Stomach smooth muscle (tissue), 2 donors: ENCODE measurements around the gene POU6F1.
"Not testable (repeated sequence)": the region's sequence is repeated elsewhere in the genome, so short reads cannot be mapped to it uniquely, and the experiment has no call there.

Experiments used
- H3K27ac ChIP-seq: one replicate; pipeline ENCODE4 v1.7.0; 2013; ENCODE audit warnings: mild to moderate bottlenecking, low read length, inconsistent platforms
- H3K27me3 ChIP-seq, 2 donors: one replicate each; pipeline ENCODE4 v1.7.0; 2013; ENCODE audit warnings: low read length in 2 of 2; ENCODE audit not compliant: insufficient read depth in 2 of 2, control insufficient read depth in 1 of 2
- H3K36me3 ChIP-seq, 2 donors: one replicate each; pipeline ENCODE4 v1.7.0; 2013; ENCODE audit warnings: low read length in 2 of 2; ENCODE audit not compliant: control insufficient read depth in 2 of 2, insufficient read depth in 2 of 2
- H3K4me1 ChIP-seq: one replicate; pipeline ENCODE4 v1.7.0; 2013; ENCODE audit warnings: low read length; ENCODE audit not compliant: control insufficient read depth, insufficient read depth
- H3K4me3 ChIP-seq, 2 donors: one replicate each; pipeline ENCODE4 v1.7.0; 2013; ENCODE audit warnings: low read length in 2 of 2
- H3K9ac ChIP-seq, 2 donors: one replicate each; pipeline ENCODE4 v1.7.0; 2013; ENCODE audit warnings: low read length in 2 of 2, mild to moderate bottlenecking in 1 of 2
- H3K9me3 ChIP-seq, 2 donors: one replicate each; pipeline ENCODE4 v1.7.0; 2013; ENCODE audit warnings: low read length in 2 of 2; ENCODE audit not compliant: control insufficient read depth in 2 of 2
- donor health status: healthy.
- donor health status: Pancreatic carcinoma.

POU6F1 gene

GRCh38 chr12:51217968-51218606 is at the start of gene POU6F1:
POU6F1 (minus strand) TSS chr12:51218062; CDS start chr12:51206836, 11,226 bp downstream.
- peak within 1 kb of the TSS; percentile 93 to 98 for H3K9ac ChIP-seq
- H3K27ac ChIP-seq: peak within 1 kb of the TSS; percentile 90
- peak within 1 kb of the TSS; percentile 91 to 97 for H3K4me3 ChIP-seq
- no peaks in the 10 kb centered on the region for H3K36me3 ChIP-seq
- H3K27me3 ChIP-seq: no peaks in the 10 kb centered on the region
- H3K9me3 ChIP-seq: no peaks in the 10 kb centered on the region
- peaks cover 15% of the 10 kb centered on the region for H3K4me1 ChIP-seq

GRCh38 chr12:51265024-51265423 is 47.2 kb upstream of the POU6F1 start:
- no peak overlapping the region for H3K9ac ChIP-seq
- H3K27me3 ChIP-seq: peaks cover 2 to 3% of the 10 kb centered on the region in 2 donors
- H3K4me3 ChIP-seq: no peak overlapping the region
- H3K4me1 ChIP-seq: peaks cover 5% of the 10 kb centered on the region
- no peaks in the 10 kb centered on the region for H3K36me3 ChIP-seq
- H3K9me3 ChIP-seq: no peaks in the 10 kb centered on the region
- H3K27ac ChIP-seq: no peak overlapping the region

DNA sequence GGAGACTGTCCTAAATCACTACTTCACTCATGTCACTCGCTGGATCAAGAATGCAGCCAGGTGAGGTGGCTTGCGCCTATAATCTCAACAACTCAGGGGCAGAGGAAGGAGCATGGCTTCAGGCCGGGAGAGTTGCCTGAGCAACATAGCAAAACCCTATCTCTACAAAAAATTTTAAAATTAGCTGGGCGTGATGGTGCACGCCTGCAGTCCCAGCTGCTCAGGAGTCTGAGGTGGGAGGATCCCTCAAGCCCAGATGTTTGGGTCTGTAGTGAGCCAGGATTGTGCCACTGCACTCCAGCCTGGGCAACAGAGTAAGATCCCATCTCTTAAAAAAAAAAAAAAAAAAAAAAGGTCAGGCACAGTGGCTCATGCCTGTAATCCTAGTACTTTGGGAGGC is 46.4 kb upstream of the POU6F1 start:
- no peak overlapping the region for H3K4me3 ChIP-seq
- no peak overlapping the region for H3K27ac ChIP-seq
- H3K9me3 ChIP-seq: no peaks in the 10 kb centered on the region
- H3K27me3 ChIP-seq: peaks cover 0 to 1% of the 10 kb centered on the region in 2 donors
- peaks cover 1% of the 10 kb centered on the region for H3K4me1 ChIP-seq
- no peaks in the 10 kb centered on the region for H3K36me3 ChIP-seq
- no peak overlapping the region for H3K9ac ChIP-seq

DNA sequence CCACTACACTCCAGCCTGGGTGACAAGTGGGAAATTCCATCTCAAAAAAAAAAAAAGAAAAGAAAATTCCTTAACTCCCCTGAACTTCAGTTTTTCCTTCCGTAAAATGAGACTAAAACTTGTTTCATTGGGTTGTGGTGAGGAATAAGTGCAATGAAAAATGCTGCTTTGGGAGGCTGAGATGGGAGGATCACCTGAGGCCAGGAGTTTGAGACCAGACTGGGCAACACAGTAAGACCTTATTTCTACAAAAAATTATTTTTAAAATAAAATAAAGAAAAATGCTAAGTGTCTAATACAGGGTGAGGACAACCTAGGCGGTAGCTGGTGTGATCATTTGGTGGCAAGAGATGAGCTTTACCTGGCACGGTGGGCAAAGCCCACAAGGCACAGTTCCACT is 45.5 kb upstream of the POU6F1 start:
- no peak overlapping the region for H3K9ac ChIP-seq
- no peak overlapping the region for H3K27ac ChIP-seq
- H3K4me3 ChIP-seq: no peak overlapping the region
- no peaks in the 10 kb centered on the region for H3K4me1 ChIP-seq
- H3K9me3 ChIP-seq: no peaks in the 10 kb centered on the region
- no peaks in the 10 kb centered on the region for H3K27me3 ChIP-seq
- no peaks in the 10 kb centered on the region for H3K36me3 ChIP-seq

DNA sequence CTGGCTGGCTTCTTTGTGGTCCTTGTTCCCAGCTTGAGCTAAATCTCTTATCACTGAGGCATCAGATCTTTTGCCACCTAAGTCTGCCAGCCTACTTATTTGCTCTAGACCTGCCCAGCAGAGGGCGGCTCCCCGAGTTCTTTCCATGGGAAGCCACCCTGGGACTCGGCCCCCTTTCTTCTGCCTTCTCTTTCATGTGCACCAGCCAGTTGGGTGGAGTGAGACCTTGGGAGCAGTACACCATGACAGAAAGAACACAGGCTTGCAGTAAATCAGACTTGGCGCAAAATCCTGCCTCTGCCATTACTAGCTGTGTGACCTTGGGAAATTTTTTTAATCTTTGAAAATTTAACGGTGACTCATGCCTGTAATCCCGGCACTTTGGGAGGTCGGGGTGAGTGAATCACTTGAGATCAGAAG is 44.9 kb upstream of the POU6F1 start:
- no peak overlapping the region for H3K27ac ChIP-seq

DNA sequence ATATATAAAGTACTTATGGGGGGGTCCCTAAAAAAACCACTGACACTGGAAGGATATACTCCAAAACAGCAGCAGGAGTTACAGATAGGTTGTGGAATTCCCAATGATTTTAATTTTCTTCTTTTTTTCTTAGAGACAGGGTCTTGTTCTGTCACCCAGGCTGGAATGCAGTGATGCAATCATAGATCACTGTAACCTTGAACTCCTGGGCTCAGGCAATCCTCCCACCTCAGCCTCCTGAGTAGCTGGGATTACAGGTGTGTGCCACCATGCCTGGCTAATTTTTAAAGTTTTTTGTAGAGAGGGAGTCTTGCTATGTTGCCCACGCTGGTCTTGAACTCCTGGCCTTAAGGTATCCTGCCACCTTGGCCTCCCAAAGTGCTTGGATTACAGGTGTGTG is 41.7 kb upstream of the POU6F1 start:
- H3K4me3 ChIP-seq, H3K27me3 ChIP-seq, H3K36me3 ChIP-seq, H3K9me3 ChIP-seq, H3K9ac ChIP-seq, H3K27ac ChIP-seq, H3K4me1 ChIP-seq: not testable (repeated sequence)

More for the DNA sequence above, 44.9 kb upstream of the POU6F1 start:
- no peak overlapping the region for H3K4me3 ChIP-seq
- no peaks in the 10 kb centered on the region for H3K27me3 ChIP-seq
- no peak overlapping the region for H3K9ac ChIP-seq
- H3K36me3 ChIP-seq: no peaks in the 10 kb centered on the region
- no peaks in the 10 kb centered on the region for H3K4me1 ChIP-seq
- H3K9me3 ChIP-seq: no peaks in the 10 kb centered on the region

DNA sequence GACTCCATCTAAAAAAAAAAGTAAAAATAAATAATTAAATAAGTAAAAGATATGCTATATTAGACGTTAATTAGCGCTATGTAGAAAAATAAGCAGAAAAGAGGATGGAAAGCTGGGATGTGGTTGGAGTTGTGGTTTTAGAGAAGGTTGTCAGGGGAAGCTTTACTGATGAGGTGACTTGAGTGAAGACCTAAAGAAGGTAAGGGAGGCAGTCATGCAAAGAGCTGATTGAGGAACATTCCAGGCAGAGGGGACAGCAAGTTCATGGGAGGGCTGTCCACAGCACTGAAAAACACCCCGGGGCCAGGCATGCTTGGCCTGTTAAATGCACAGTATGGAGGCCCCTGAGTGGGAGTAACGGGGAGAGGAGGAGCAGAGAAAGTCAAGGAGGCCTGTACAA is 36.7 kb upstream of the POU6F1 start:
- H3K9me3 ChIP-seq: no peaks in the 10 kb centered on the region
- no peak overlapping the region for H3K4me3 ChIP-seq
- no peaks in the 10 kb centered on the region for H3K27me3 ChIP-seq
- no peaks in the 10 kb centered on the region for H3K36me3 ChIP-seq
- no peak overlapping the region for H3K27ac ChIP-seq
- H3K9ac ChIP-seq: no peak overlapping the region
- no peaks in the 10 kb centered on the region for H3K4me1 ChIP-seq

DNA sequence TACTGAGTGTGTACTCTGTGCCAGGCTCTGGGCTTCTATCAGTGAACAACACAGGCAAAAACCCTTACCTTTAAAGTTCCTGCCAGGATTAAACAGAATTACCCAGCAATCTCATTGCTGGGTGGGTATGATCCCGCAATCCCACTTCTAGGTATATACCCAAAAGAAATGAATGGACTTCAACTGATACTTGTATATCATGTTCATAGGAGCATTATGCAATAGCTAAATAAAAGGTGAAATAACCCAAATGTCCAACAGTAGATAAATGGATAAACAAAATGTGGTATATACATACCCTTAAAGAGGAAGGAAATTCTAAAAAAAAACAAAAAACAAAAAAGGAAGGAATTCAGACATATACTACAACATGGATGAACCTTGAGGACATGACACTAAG is 35.4 kb upstream of the POU6F1 start:
- Histone ChIP-seq H3K9me3 (no peaks in the 10 kb centered on the region), H3K4me3 (no peak overlapping the region), H3K27ac (no peak overlapping the region), H3K4me1 (no peaks in the 10 kb centered on the region), H3K9ac (no peak overlapping the region), H3K27me3 (no peaks in the 10 kb centered on the region), H3K36me3 (no peaks in the 10 kb centered on the region)

DNA sequence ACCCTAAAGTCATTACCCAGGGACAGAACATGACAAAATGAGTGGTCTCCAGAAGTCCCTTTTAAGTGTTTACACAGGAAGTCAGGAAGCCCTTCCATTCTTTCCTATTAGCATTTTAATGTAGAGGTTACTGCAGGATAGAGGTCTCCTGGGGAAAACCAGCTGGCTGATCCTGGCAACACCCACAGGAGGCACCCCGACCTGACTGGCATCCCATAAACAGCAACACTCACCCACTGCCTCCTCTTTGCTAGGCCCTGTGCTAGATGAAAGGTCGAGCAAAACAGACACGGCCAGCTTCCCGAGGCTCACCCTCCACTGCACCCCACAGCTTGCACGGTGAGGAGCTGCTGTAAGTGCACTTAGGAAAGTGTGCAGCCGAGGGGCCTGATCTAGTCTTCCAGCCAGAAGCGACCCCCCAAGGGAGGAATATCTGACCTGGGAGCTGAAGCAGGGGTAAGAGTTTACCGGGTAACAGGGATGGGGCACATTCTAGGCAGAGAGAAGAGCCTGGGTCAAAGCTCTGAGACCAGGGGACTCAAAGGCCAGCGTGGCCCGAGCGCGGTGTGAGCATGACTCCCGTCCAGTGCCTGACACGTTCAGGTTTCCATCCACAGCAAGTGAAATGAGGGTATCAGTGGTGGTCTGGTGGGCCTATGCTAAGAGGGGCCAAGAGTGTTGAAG is 29.8 kb upstream of the POU6F1 start:
- peaks cover 10% of the 10 kb centered on the region for H3K4me1 ChIP-seq
- H3K36me3 ChIP-seq: peaks cover 11 to 12% of the 10 kb centered on the region in 2 donors
- H3K9ac ChIP-seq: peak overlapping the region in 1 of 2 donors; percentile 5
- no peak overlapping the region for H3K27ac ChIP-seq
- H3K9me3 ChIP-seq: no peaks in the 10 kb centered on the region
- H3K27me3 ChIP-seq: no peaks in the 10 kb centered on the region
- no peak overlapping the region for H3K4me3 ChIP-seq

- Histone ChIP-seq H3K4me1 (peaks cover 10% of the 10 kb centered on the region), H3K27ac (peak overlapping the region; percentile 24), H3K27me3 (no peaks in the 10 kb centered on the region), H3K9ac (no peak overlapping the region), H3K4me3 (no peak overlapping the region), H3K36me3 (peaks cover 20% of the 10 kb centered on the region in 2 donors), H3K9me3 (no peaks in the 10 kb centered on the region)
These were observed 28.5 kb upstream of the POU6F1 start for GRCh38 chr12:51246254-51246853.
